Stimulated activated naive CD8-positive, alpha-beta T cell treated with anti-CD3 and anti-CD28 coated beads, Interleukin-15, Interleukin-2, amounts not matched to agents 100 ng/mL and 50 ng/mL, for 24 hours (primary cell): ENCODE results near the gene CATSPERE.
"Not testable (repeated sequence)": the region's sequence is repeated elsewhere in the genome, so short reads cannot be mapped to it uniquely, and the experiment has no call there.

Source experiments
- H3K27ac Mint-ChIP-seq: one replicate; pipeline ENCODE4 v1.8.0; 2021; ENCODE audit warnings: mild to moderate bottlenecking, mixed read lengths
- H3K27me3 Mint-ChIP-seq: one replicate; pipeline ENCODE4 v1.8.0; 2021; ENCODE audit warnings: mixed read lengths
- H3K36me3 Mint-ChIP-seq: one replicate; pipeline ENCODE4 v1.8.0; 2021; ENCODE audit warnings: low read depth, mixed read lengths
- H3K4me1 Mint-ChIP-seq: one replicate; pipeline ENCODE4 v1.8.0; 2021; ENCODE audit warnings: low read depth, mixed read lengths
- H3K4me3 Mint-ChIP-seq: one replicate; pipeline ENCODE4 v1.8.0; 2021; ENCODE audit warnings: mild to moderate bottlenecking, mixed read lengths
- H3K9me3 Mint-ChIP-seq: one replicate; pipeline ENCODE4 v1.8.0; 2021; ENCODE audit warnings: mixed read lengths

The CATSPERE gene

DNA sequence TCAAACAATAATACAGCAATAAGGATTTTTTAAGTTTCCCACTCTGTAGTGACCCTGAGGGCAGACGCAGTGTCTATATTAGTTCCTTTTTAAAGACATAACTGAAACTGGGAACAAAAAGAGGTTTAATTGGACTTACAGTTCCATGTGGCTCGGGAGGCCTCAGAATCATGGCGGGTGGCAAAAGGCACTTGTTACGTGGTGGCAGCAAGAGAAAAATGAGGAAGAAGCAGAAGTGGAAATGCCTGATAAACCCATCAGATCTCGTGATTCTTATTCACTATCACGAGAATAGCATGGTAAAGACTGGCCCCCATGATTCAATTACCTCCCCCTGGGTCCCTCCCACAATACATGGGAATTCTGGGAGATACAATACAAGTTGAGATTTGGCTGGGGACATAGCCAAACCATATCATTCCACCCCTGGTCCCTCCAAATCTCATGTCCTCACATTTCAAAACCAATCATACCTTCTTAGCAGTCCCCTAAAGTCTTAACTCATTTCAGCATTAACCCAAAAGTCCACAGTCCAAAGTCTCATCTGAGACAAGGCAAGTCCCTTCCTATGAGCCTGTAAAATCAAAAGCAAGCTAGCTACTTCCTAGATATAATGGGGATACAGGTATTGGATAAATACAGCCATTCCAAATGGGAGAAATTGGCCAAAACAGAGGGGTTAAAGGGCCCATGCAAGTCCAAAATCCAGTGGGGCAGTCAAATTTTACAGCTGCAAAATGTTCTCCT lies 205.8 kb downstream of the CATSPERE start:
- peaks cover 14% of the 10 kb centered on the region for H3K36me3 Mint-ChIP-seq
- not testable (repeated sequence) for H3K27me3 Mint-ChIP-seq, H3K9me3 Mint-ChIP-seq, H3K4me3 Mint-ChIP-seq, H3K27ac Mint-ChIP-seq
- H3K4me1 Mint-ChIP-seq, result peaks cover 14% of the 10 kb centered on the region

DNA sequence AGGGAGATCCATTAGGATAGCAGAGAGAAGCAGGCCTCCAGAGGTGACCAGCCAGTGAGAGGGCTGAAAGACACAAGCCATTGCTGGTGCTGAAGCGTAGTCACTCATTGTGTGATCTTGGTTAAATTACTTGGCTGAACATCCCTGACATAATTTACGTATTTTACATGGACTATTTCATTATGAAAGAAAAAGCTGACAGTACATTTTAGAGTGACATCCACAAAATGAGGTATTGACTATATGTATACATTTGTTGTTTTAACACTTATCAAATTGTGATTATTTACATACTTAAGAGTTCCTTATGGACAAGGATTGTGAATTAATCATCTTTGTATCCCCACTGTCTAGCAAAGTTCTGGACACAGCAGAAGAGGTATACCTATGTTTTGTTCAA lies 206.7 kb downstream of the CATSPERE start:
- Mint-ChIP-seq H3K4me3 (no peak overlapping the region), H3K9me3 (no peaks in the 10 kb centered on the region), H3K27me3 (no peaks in the 10 kb centered on the region), H3K27ac (no peak overlapping the region), H3K36me3 (peaks cover 15% of the 10 kb centered on the region), H3K4me1 (peaks cover 7% of the 10 kb centered on the region)

GRCh38 chr1:244672946-244673682 lies 212.0 kb downstream of the CATSPERE start:
- Mint-ChIP-seq H3K27me3 (no peaks in the 10 kb centered on the region), H3K4me1 (peaks cover 8% of the 10 kb centered on the region), H3K9me3 (no peaks in the 10 kb centered on the region), H3K27ac (no peak overlapping the region), H3K4me3 (no peak overlapping the region), H3K36me3 (peaks cover 30% of the 10 kb centered on the region)

DNA sequence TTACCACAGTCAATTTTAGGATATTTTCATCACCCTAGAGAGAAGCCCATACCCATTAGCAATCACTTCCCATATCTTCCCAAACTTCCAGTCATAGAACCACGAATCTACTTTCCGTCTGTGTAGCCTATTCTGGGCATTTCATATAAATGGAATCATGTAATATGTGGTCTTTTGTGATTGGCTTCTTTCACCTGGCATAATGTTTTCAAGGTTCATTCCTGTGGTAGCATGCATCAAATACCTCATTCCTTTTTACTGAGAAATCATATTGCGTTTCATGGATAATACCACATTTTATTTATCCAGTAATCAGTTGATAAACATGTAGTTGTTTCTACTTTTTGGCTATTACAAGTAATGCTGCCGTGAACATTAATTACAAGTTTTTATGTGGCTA lies 213.4 kb downstream of the CATSPERE start:
- no peak overlapping the region for H3K27ac Mint-ChIP-seq
- H3K4me1 Mint-ChIP-seq, result peaks cover 8% of the 10 kb centered on the region
- no peaks in the 10 kb centered on the region for H3K27me3 Mint-ChIP-seq
- peaks cover 39% of the 10 kb centered on the region for H3K36me3 Mint-ChIP-seq
- H3K9me3 Mint-ChIP-seq, result no peaks in the 10 kb centered on the region
- H3K4me3 Mint-ChIP-seq, result no peak overlapping the region

DNA sequence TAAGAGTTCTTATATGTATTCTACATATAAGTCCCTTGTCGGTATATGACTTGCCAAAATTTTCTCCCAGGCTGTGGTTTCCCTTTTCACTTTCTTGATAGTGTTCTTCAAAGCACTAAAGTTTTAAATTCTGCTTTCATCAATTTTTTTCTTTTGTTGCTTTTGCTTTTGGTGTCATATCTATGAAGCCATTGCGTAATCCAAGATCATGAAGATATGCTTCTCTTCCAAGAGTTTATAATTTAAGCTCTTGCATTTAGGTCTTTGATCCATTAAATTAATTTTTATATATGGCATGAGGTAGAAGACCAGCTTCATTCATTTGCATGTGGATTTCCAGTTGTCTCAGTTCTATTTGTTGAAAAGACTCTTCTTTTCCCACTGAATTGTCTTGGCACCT lies 214.1 kb downstream of the CATSPERE start:
- Mint-ChIP-seq H3K27ac (no peak overlapping the region), H3K4me1 (peaks cover 8% of the 10 kb centered on the region), H3K4me3 (no peak overlapping the region), H3K36me3 (peaks cover 46% of the 10 kb centered on the region), H3K9me3 (no peaks in the 10 kb centered on the region), H3K27me3 (no peaks in the 10 kb centered on the region)

DNA sequence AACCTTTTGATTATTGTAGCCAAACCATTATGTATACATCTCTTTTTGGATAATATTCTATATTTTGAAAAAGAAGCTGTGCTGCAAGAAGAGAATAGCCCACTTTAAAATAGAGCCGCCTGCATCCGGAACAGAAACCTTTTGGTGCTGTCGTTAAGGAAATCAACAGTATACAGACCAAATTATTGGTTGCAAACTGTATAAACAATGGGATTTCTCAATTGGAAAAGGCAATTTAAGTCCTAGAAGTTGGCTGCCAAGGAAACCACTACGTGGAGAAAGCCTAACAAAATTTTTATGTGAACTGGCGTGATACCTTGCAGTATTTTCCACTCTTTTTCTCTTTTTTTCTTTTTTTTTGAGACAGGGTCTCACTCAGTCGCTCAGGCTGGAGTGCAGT lies 217.6 kb downstream of the CATSPERE start:
- no peak overlapping the region for H3K4me3 Mint-ChIP-seq
- H3K27me3 Mint-ChIP-seq, result no peaks in the 10 kb centered on the region
- no peak overlapping the region for H3K27ac Mint-ChIP-seq
- peaks cover 20% of the 10 kb centered on the region for H3K4me1 Mint-ChIP-seq
- no peaks in the 10 kb centered on the region for H3K9me3 Mint-ChIP-seq
- H3K36me3 Mint-ChIP-seq, result peaks cover 56% of the 10 kb centered on the region

DNA sequence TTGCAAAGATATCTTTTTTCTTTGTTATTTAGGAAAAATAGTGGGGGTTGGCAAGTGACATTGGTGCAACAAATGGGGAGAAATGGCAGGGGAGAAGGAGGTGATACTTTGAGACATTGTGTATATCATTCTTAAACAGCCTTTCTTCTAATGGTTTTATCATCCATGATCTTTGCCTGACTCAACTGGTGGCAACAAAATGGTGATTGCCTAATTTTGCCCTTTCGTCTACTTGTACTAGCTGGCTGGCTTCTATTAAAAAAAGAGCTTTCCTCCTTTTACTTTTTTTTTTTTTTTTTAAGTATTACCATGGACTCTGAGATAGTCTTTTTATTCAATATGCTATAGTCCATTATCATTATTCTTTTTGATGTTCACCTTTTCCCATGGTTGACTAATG lies 219.6 kb downstream of the CATSPERE start:
- H3K27ac Mint-ChIP-seq, result no peak overlapping the region
- H3K36me3 Mint-ChIP-seq, result peaks cover 51% of the 10 kb centered on the region
- H3K27me3 Mint-ChIP-seq, result no peaks in the 10 kb centered on the region
- H3K9me3 Mint-ChIP-seq, result no peaks in the 10 kb centered on the region
- H3K4me1 Mint-ChIP-seq, result peaks cover 16% of the 10 kb centered on the region
- H3K4me3 Mint-ChIP-seq, result no peak overlapping the region

DNA sequence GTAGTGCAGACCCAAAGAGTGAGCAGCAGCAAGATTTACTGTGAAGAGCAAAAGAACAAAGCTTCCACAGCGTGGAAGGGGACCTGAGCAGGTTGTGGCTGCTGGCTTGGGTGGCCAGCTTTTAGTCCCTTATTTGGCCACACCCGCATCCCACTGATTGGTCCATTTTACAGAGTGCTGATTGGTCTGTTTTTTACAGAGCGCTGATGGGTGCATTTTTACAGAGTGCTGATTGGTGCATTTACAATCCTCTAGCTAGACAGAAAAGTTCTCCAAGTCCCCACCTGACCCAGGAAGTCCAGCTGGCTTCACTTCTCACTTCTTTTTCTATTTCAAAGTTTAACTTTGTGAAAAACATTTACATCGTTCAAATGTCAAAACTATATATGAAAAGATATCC lies 221.0 kb downstream of the CATSPERE start:
- H3K4me3 Mint-ChIP-seq, result not testable (repeated sequence)

More for the DNA sequence above, 221.0 kb downstream of the CATSPERE start:
- peaks cover 58% of the 10 kb centered on the region for H3K36me3 Mint-ChIP-seq
- H3K9me3 Mint-ChIP-seq, H3K27me3 Mint-ChIP-seq, H3K27ac Mint-ChIP-seq: not testable (repeated sequence)
- peaks cover 18% of the 10 kb centered on the region for H3K4me1 Mint-ChIP-seq
